Colon (tissue), 2 donors: ENCODE measurements around the gene HSF2.

ENCODE experiments used
- FAIRE-seq: peaks from 2 replicates; lab custom pipeline; 2012; peaks lifted over from hg19 to GRCh38; lab: Jason Lieb, UNC
- donor health status: control.
- donor health status: control.

Gene HSF2

GRCh38 chr6:122399348-122400120 is at the start of gene HSF2:
HSF2 (plus strand) TSS chr6:122399652; CDS start chr6:122399738, 86 bp downstream.
- FAIRE-seq, result no peak

GRCh38 chr6:122352981-122353664 is 46.3 kb upstream of the HSF2 start:
- FAIRE-seq, result no peak

DNA sequence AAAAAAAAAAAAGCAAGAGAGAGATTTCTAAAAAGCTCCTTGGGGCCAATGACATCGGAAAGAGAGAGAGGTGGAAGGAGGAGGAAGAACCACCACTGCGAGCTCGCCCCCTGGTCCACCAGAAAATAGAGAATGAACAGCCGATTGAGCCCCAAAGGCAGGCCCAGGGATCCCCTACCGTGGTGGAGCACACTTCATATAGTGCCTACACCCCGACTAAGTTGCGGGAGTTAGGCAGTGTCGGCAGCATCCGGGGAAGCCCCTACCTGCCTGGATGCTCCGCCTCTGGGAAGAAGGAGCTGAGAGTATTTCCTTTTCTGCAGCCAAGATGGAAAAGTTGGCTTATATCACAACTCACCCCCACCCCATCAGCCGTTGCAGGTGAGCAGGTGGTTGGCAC is 38.6 kb upstream of the HSF2 start:
- FAIRE-seq, result no peak

DNA sequence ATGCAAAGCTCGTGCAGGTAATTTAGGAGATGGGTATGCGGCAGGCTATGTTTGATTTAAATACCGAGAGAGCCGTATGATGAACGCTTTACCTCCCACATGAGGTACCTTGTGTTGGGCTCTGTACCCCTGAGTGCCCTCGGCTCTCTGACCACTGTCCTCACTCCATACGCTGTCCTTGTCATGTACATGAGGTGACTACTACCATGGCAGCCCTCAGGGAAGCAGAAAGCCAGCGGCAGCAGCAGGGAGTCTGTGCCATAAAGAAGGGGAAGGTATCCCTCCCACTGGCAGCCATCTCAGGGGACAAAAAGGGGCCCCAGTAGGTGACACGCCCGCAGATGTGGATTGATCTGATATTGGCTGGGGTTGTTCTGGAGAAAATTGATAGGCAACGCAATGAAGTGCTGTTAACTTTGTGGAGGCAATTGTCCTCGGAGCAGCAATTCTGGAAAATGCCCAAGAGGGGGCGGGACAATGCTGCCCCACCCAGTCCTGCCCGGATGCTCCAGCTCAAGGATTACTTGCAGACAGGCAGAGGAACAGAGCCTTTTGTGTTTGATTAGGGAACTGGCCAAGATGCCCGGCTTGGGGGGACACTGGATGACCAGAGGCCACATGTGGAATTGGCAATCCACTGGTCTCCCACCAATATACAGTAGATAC is 38.0 kb upstream of the HSF2 start:
- FAIRE-seq, result no peak

DNA sequence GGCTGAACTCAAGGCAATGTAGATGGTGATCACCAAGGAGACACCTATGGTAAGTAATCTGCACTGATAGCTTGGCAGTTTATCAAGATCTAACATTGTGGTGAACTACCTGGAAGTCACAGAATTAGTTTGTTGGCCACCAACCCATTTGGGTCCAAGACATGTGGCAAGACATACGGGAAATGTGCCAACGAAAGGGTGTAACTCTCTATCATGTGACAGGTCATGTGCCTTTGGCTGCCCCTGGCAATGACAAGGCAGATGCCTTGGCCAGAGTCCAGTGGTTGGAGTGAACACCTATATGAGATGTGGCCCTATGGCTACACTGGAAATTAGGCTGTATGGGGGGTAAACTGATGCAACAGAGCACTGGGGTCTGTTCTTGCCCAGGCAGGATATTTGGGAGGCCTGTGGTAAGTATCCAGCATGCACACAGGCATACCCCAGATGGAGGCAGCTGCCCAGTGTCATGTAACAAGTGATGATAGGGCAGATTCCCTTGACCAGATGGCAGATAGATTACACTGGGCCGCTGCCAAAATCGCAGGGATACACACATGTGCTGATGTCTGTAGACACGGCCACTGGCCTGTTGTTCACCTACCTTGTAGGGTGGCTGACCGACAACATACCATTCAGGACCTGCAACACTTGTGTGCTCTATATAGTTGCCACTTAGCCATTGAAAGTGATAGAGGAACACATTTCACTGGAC is 35.5 kb upstream of the HSF2 start:
- no peak for FAIRE-seq

GRCh38 chr6:122365775-122366403 is 33.6 kb upstream of the HSF2 start:
- FAIRE-seq, result no peak

GRCh38 chr6:122367171-122367570 is 32.3 kb upstream of the HSF2 start:
- no peak for FAIRE-seq

GRCh38 chr6:122369536-122369935 is 29.9 kb upstream of the HSF2 start:
- FAIRE-seq, result no peak

- FAIRE-seq, result no peak
Measured at GRCh38 chr6:122372647-122373046, 26.8 kb upstream of the HSF2 start.

GRCh38 chr6:122374307-122374706 is 25.1 kb upstream of the HSF2 start:
- FAIRE-seq, result no peak

GRCh38 chr6:122376246-122376645 is 23.2 kb upstream of the HSF2 start:
- no peak for FAIRE-seq

GRCh38 chr6:122381494-122382265 is 17.8 kb upstream of the HSF2 start:
- FAIRE-seq, result no peak

GRCh38 chr6:122385857-122386612 is 13.4 kb upstream of the HSF2 start:
- no peak for FAIRE-seq

DNA sequence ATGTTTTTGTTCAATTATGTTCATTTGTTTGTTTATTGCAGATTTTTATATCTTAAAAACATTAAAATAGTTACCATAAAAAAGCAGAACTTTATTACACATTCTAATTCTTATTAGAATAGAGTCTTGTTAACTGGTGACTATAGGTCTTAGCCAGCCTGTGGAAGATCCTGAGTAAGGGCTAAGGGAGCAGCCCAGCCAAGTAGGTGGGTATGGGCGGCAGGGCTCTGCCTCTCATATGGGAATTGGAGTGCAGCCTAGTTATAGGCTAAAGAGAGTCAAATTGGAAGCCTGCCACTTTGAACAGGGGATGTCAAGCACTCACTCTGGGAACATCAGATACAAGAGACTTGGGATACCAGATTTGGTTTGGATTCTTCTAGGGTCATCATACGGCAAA is 10.5 kb upstream of the HSF2 start:
- FAIRE-seq, result no peak

- FAIRE-seq, result no peak
Measured at GRCh38 chr6:122389704-122390372, 9.6 kb upstream of the HSF2 start.

- FAIRE-seq, result peak; percentile 49
Measured at GRCh38 chr6:122392564-122393350, 6.7 kb upstream of the HSF2 start.

DNA sequence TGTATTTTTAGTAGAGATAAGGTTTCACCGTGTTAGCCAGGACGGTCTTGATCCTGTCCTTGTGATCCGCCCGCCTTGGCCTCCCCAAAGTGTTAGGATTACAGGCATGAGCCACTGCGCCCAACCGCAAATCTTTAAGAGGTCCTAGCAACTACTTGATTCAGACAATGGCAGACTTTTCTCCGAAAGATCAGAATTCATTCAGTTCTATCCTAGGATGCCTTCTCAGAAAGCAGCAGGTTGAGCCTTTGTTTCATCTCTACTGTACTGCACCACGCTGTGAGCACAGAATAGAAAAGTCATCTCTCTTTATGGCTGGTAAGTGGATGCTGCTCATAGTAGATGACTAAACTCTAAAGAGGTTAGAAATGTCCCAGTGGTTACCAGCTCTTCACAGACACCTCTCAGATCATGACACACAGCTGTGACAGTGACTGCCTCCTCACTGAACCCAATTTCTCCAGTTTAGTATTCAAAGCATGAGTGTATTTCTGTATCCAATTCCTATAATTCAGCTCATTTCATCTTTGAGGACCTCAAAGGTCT is 6.0 kb upstream of the HSF2 start:
- FAIRE-seq, result no peak

GRCh38 chr6:122394016-122394415 is 5.4 kb upstream of the HSF2 start:
- no peak for FAIRE-seq

DNA sequence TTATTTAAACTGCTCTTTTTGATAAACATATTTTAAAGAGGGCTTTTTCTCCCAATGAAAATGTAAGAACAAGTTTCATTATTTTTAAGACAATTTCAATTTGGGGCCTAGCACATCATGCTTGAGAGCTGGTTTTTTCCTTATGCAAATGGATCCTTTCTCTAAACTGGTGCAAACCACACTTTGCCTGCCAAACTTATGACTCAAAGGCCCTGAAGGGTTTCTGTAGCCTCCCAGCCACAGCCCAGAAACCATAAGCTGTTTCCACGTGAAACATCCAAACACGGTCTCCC is 451 bp upstream of the HSF2 start:
- FAIRE-seq, result peak; percentile 18
